Neural cell (in vitro differentiated cells): ENCODE measurements around the gene PAN3. TPM values are rescaled to one million over a fixed set of nuclear protein-coding genes. Genes with fewer than 3 reads are reported as not detected.

ENCODE experiments used
- H2AFZ ChIP-seq: fragments of 200-600, 300-800 bp; sonication (generic), shearing (Covaris generic); 2 replicates; pipeline ENCODE4 v1.6.0; 2014; ENCODE audit warnings: low read depth, mild to moderate bottlenecking, antibody characterized with exemption, low read length, moderate library complexity
- H3F3A ChIP-seq: fragments of 200-600 bp; shearing (Covaris generic); 2 replicates; pipeline ENCODE4 v1.6.1; 2016; ENCODE audit warnings: mild to moderate bottlenecking, moderate library complexity, mixed read lengths, antibody characterized with exemption, low read length; ENCODE audit not compliant: insufficient read depth, poor library complexity, severe bottlenecking
- H3K27ac ChIP-seq: fragments of 200-600, 300-800 bp; sonication (generic), shearing (Covaris generic); 2 replicates; pipeline ENCODE4 v1.5.1; 2014; ENCODE audit warnings: mild to moderate bottlenecking, low read length, moderate library complexity
- H3K27me3 ChIP-seq: fragments of 300-800, 200-600 bp; sonication (generic), shearing (Covaris generic); 2 replicates; pipeline ENCODE4 v1.6.0; 2014; ENCODE audit warnings: mild to moderate bottlenecking, low read depth, low read length, moderate library complexity; ENCODE audit not compliant: insufficient read depth
- H3K36me3 ChIP-seq: fragments of 300-800, 200-600 bp; sonication (generic), shearing (Covaris generic); 2 replicates; pipeline ENCODE4 v1.5.1; 2014; ENCODE audit warnings: mild to moderate bottlenecking, antibody characterized with exemption, low read length, moderate library complexity; ENCODE audit not compliant: insufficient read depth
- H3K4me2 ChIP-seq: fragments of 300-800, 200-600 bp; sonication (generic), shearing (Covaris generic); 2 replicates; pipeline ENCODE4 v1.6.0; 2014; ENCODE audit warnings: mild to moderate bottlenecking, low read length
- H3K4me3 ChIP-seq: fragments of 300-800, 200-600 bp; sonication (generic), shearing (Covaris generic); 2 replicates; pipeline ENCODE4 v1.5.1; 2014; ENCODE audit warnings: mild to moderate bottlenecking, low read length, moderate library complexity
- H3K79me2 ChIP-seq: fragments of 200-600 bp; shearing (Covaris generic); replicated peaks from 2 replicates; pipeline ENCODE4 v1.6.0; 2014; ENCODE audit warnings: mild to moderate bottlenecking, low read length, moderate library complexity; ENCODE audit not compliant: insufficient read depth
- H3K9ac ChIP-seq: fragments of 300-800, 200-600 bp; sonication (generic), shearing (Covaris generic); 2 replicates; pipeline ENCODE4 v1.6.1; 2016; ENCODE audit warnings: mild to moderate bottlenecking, low read length, mixed read lengths
- H3K9me2 ChIP-seq: fragments of 200-600 bp; shearing (Covaris generic); 2 replicates; pipeline ENCODE4 v1.6.1; 2016; ENCODE audit warnings: mild to moderate bottlenecking, low read length, mixed read lengths; ENCODE audit not compliant: insufficient read depth
- H3K9me3 ChIP-seq: fragments of 200-600, 300-800 bp; sonication (generic), shearing (Covaris generic); 2 replicates; pipeline ENCODE4 v1.6.1; 2016; ENCODE audit warnings: mild to moderate bottlenecking, mixed run types, low read length, moderate library complexity, mixed read lengths
- H4K20me1 ChIP-seq: fragments of 200-600 bp; shearing (Covaris generic); 2 replicates; pipeline ENCODE4 v1.6.1; 2016; ENCODE audit warnings: mild to moderate bottlenecking, mixed run types; ENCODE audit not compliant: insufficient read depth
- CTCF ChIP-seq: fragments of 450-650 bp; IDR thresholded peaks from 2 replicates; pipeline ENCODE4 v1.5.1; 2014; ENCODE audit warnings: antibody characterized with exemption, mild to moderate bottlenecking, moderate library complexity; ENCODE audit not compliant: poor library complexity, severe bottlenecking
- EP300 ChIP-seq: fragments of 450-650 bp; conservative IDR thresholded peaks from 2 replicates; pipeline ENCODE4 v1.6.1; 2014; ENCODE audit warnings: antibody characterized with exemption, mild to moderate bottlenecking, moderate library complexity; ENCODE audit not compliant: poor library complexity, severe bottlenecking
- EZH2 ChIP-seq: fragments of 200-600, 300-800 bp; shearing (Covaris generic), sonication (generic); IDR thresholded peaks from 2 replicates; pipeline ENCODE4 v1.6.1; 2014; ENCODE audit warnings: antibody characterized with exemption, low read length, borderline replicate concordance, mild to moderate bottlenecking; ENCODE audit not compliant: insufficient read depth, poor library complexity, severe bottlenecking
- MXI1 ChIP-seq: fragments of 450-650 bp; conservative IDR thresholded peaks from 2 replicates; pipeline ENCODE4 v1.6.1; 2014; ENCODE audit warnings: antibody characterized with exemption, mild to moderate bottlenecking; ENCODE audit not compliant: poor library complexity, severe bottlenecking
- POLR2AphosphoS5 ChIP-seq: IDR thresholded peaks from 2 replicates; pipeline ENCODE4 v1.6.1; 2012
- RAD21 ChIP-seq: fragments of 450-650 bp; conservative IDR thresholded peaks from 2 replicates; pipeline ENCODE4 v1.6.1; 2014; ENCODE audit warnings: antibody characterized with exemption, mild to moderate bottlenecking, moderate library complexity
- REST ChIP-seq: IDR thresholded peaks from 2 replicates; pipeline ENCODE4 v1.6.1; 2012; ENCODE audit warnings: borderline replicate concordance
- SMC3 ChIP-seq: fragments of 450-650 bp; conservative IDR thresholded peaks from 2 replicates; pipeline ENCODE4 v1.6.1; 2014; ENCODE audit warnings: antibody characterized with exemption, mild to moderate bottlenecking, moderate library complexity; ENCODE audit not compliant: poor library complexity
- TAF1 ChIP-seq: IDR thresholded peaks from 2 replicates; pipeline ENCODE4 v1.6.1; 2012; ENCODE audit warnings: low read depth
- polyA plus RNA-seq: library from polyadenylated mRNA; depleted of rRNA; stranded (reverse); fragments of >200 nt; gene quantifications from 2 replicates; pipeline ENCODE4 v1.2.3, GENCODE V29; 2014

Gene PAN3
- polyA plus RNA-seq, 1 donor from 2014 or later = 44.0 TPM

- Histone ChIP-seq H3K4me3 (no peak overlapping the region), H3K4me2 (no peak overlapping the region), H2AFZ (no peak overlapping the region), H3K79me2 (no peaks in the 10 kb centered on the region), H3K9me2 (no peaks in the 10 kb centered on the region), H3K36me3 (no peaks in the 10 kb centered on the region), H4K20me1 (no peaks in the 10 kb centered on the region), H3K27ac (no peak overlapping the region), H3K9me3 (no peaks in the 10 kb centered on the region), H3F3A (no peaks in the 10 kb centered on the region), H3K9ac (no peak overlapping the region), H3K27me3 (no peaks in the 10 kb centered on the region)
- TF ChIP-seq RAD21 = no peak
- no peak for TF ChIP-seq MXI1
- TF ChIP-seq REST = no peak
- no peak for TF ChIP-seq POLR2AphosphoS5
- TF ChIP-seq CTCF = no peak
- no peak for TF ChIP-seq EZH2
- TF ChIP-seq TAF1 = no peak
- no peak for TF ChIP-seq SMC3
- no peak for TF ChIP-seq EP300
These were observed 109.7 kb downstream of the PAN3 start for GRCh38 chr13:28248080-28248479.

GRCh38 chr13:28250542-28250941, 112.2 kb downstream of the PAN3 start:
- Histone ChIP-seq H3K4me2 (no peak overlapping the region), H3K27me3 (no peaks in the 10 kb centered on the region), H3K36me3 (no peaks in the 10 kb centered on the region), H2AFZ (no peak overlapping the region), H3K27ac (no peak overlapping the region), H3F3A (no peaks in the 10 kb centered on the region), H3K4me3 (no peak overlapping the region), H3K9me2 (no peaks in the 10 kb centered on the region), H3K79me2 (no peaks in the 10 kb centered on the region), H4K20me1 (no peaks in the 10 kb centered on the region), H3K9ac (no peak overlapping the region), H3K9me3 (no peaks in the 10 kb centered on the region)
- no peak for TF ChIP-seq EZH2
- no peak for TF ChIP-seq CTCF
- TF ChIP-seq SMC3 = no peak
- TF ChIP-seq POLR2AphosphoS5 = no peak
- no peak for TF ChIP-seq RAD21
- TF ChIP-seq REST = no peak
- TF ChIP-seq TAF1 = no peak
- TF ChIP-seq EP300 = no peak
- TF ChIP-seq MXI1 = no peak
